ENCODE measurements around the gene OSBPL5.

Gene OSBPL5

DNA sequence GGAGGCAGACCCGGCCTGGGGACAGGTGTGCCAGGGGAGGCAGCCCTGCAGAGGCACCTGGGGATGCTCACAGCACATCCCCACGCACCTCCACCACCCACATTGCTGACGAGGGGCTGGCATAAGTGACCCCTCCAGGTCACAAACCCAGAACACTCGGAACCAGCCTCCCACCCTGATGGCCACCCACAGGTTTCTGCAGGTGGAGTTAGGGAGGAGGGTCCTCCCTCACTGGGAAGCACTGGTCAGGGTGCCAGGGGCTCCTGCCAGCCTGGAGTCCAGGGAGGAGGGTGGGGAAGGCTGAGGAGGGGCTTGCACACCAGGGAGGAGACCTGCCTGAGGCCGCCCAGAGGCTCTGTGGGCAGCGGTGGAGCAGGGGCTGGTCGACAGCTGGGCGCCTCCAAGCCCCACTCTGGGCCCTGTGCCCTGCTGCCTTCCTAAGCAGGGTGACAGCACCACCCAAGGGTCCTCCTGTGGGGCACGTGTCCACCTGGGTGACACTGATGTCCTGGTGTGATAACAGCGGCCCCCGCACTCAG lies 56.9 kb downstream of the OSBPL5 start:
- TF ChIP-seq CEBPB (IDR thresholded peaks at IDR 0.05): no peak
- no peak for TF ChIP-seq EP300 (IDR thresholded peaks at IDR 0.05; ENCODE audit: borderline replicate concordance)
- TF ChIP-seq USF1 (IDR thresholded peaks at IDR 0.05): no peak
- TF ChIP-seq TAF1 (IDR thresholded peaks at IDR 0.05; ENCODE audit: low read depth): no peak
- no peak for TF ChIP-seq NFIC (IDR thresholded peaks at IDR 0.05)
- TF ChIP-seq YY1 (IDR thresholded peaks at IDR 0.05; ENCODE audit: low read depth): no peak
- no peak for TF ChIP-seq RAD21 (IDR thresholded peaks at IDR 0.05; ENCODE audit: low read depth)
- TF ChIP-seq EGR1 (IDR thresholded peaks at IDR 0.05): no peak

DNA sequence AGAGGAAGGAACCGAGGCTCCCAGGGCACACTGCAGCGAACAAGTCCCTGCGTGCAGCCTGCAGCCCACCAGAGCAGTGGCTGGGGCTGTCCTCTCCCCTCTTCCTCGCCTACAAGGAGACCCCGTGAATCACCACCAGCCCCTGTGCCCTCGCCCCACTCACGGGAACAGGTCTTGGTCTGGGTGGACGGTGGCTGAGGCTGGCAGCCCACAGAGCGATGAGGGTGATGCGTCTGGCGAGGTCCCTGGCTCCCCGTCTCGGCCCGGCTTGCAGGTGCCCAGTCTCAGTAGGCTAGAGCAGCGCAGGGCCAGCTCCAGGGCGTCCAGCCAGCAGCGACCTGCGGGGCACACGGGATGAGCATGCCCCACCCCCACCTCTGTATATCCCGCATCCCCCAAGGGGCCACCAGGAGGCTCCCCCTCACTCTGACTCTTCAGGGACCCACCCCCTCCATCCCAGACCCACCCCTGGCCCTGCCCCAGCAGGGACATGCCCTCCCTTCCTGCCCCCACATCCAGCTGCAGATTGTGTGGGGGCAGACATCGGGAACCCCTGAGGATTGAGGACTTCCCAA lies 57.4 kb downstream of the OSBPL5 start:
- TF ChIP-seq CREB1 (IDR thresholded peaks at IDR 0.05; ENCODE audit: low read depth) (no peak), EP300 (IDR thresholded peaks at IDR 0.05; ENCODE audit: borderline replicate concordance) (no peak), TCF12 (IDR thresholded peaks at IDR 0.05; ENCODE audit: low read depth) (no peak), USF1 (IDR thresholded peaks at IDR 0.05) (no peak), CEBPB (IDR thresholded peaks at IDR 0.05) (no peak)

DNA sequence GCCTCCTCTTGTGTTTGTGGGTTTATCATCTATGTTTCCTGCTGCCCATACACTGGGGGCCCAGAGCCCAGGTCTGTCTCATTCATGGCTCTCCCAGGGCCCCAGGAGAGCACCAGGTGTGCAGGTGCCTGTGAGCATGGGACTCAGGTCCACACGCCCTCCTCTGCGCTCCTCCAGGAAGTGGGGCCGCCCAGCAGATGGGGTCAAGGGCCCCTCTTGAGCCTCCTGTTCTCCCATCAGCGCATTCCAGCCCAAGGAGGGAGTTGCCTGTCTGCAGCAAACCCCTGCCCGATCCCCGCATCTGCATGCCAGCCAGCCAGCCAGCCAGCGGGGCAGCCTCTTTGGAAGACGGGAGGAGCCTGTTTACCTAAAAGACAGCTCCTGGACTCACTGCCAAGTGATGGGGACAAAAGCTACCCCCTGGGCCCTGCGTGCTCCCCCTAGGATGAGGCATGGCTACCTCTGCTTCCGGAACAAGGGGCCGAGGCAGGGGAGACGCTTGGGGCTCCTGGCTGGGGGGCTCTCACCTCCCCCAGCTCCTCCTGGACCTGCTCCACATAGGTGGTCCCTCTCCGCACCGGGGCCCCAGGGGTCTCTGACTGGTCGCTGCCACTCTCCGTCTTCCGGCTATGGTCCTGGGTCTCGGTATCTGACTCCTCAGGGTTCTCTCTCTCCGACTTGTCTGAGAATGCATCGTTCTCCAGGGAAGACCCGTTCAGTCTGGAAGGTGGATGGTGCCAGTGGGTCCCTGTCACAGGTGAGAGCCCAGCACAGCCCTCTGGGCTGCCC lies 58.2 kb downstream of the OSBPL5 start:
- no peak for TF ChIP-seq MAX (IDR thresholded peaks at IDR 0.05)
- no peak for TF ChIP-seq REST (IDR thresholded peaks at IDR 0.05; ENCODE audit: low read depth)
- TF ChIP-seq TAF1 (IDR thresholded peaks at IDR 0.05; ENCODE audit: low read depth): no peak
- TF ChIP-seq TCF12 (IDR thresholded peaks at IDR 0.05; ENCODE audit: low read depth): no peak
- TF ChIP-seq NFIC (IDR thresholded peaks at IDR 0.05): no peak
- no peak for TF ChIP-seq TEAD4 (IDR thresholded peaks at IDR 0.05)
- no peak for TF ChIP-seq RAD21 (IDR thresholded peaks at IDR 0.05; ENCODE audit: low read depth)
- no peak for TF ChIP-seq FOXM1 (IDR thresholded peaks at IDR 0.05; ENCODE audit: borderline replicate concordance, low read depth)
- TF ChIP-seq YY1 (IDR thresholded peaks at IDR 0.05; ENCODE audit: low read depth): no peak
- TF ChIP-seq EP300 (IDR thresholded peaks at IDR 0.05; ENCODE audit: borderline replicate concordance): no peak
- TF ChIP-seq CREB1 (IDR thresholded peaks at IDR 0.05; ENCODE audit: low read depth): no peak
- no peak for TF ChIP-seq ZBTB7A (IDR thresholded peaks at IDR 0.05; ENCODE audit: low read depth)
- TF ChIP-seq EGR1 (IDR thresholded peaks at IDR 0.05): no peak

DNA sequence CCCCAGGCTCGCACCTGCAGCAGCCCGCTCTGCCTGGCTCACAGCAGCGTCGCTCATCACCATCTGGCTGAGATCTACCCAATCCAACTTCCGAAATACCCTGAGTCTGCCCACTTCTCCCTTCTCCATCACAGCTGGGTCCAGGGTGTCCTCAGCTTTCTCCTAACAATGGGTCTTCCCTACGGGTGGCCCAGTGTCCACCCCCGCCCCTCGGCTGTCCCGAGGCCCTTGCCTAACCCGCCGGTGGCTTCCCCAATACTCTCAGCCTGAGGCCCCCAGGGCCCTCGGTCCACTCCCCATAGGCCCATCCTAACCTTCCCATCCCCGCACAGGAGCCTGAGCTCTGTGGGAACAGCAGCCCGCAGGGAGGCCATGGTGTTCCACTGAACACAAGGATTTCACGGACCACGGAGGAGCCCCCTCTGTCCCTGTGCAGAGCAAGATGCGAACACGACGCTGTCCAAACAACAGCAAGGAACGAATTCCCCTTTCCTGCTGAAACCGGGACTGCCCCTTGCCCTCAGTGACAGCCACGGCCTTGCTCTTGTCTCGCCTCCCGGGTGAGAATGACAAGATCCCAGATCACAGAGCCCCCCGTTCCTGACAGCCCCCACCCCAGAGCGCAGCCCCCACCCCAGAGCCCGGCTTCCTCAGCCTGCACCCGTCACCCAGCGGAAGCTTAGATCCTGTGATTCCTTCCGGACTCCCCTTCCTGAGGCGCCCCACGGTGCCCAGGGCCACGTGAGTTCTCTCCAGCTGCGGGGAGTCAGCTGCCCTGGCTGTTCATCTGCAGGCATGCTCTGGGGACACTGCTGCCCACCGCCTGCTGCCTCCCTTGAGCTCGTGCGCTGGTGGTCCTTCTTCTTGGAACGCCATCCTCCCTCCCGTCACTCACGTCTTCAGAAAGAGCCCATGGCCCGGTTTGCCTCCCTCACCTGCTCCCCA lies 59.0 kb downstream of the OSBPL5 start:
- no peak for TF ChIP-seq YY1 (IDR thresholded peaks at IDR 0.05; ENCODE audit: low read depth)
- no peak for TF ChIP-seq FOXM1 (IDR thresholded peaks at IDR 0.05; ENCODE audit: borderline replicate concordance, low read depth)
- no peak for TF ChIP-seq NFIC (IDR thresholded peaks at IDR 0.05)
- TF ChIP-seq TAF1 (IDR thresholded peaks at IDR 0.05; ENCODE audit: low read depth): no peak
- no peak for TF ChIP-seq EP300 (IDR thresholded peaks at IDR 0.05; ENCODE audit: borderline replicate concordance)
- TF ChIP-seq ZBTB7A (IDR thresholded peaks at IDR 0.05; ENCODE audit: low read depth): no peak
- no peak for TF ChIP-seq CREB1 (IDR thresholded peaks at IDR 0.05; ENCODE audit: low read depth)
- TF ChIP-seq TEAD4 (IDR thresholded peaks at IDR 0.05): no peak
- TF ChIP-seq TCF12 (IDR thresholded peaks at IDR 0.05; ENCODE audit: low read depth): no peak
- no peak for TF ChIP-seq CEBPB (IDR thresholded peaks at IDR 0.05)
- no peak for TF ChIP-seq USF1 (IDR thresholded peaks at IDR 0.05)
- no peak for TF ChIP-seq EGR1 (IDR thresholded peaks at IDR 0.05)
- TF ChIP-seq MAX (IDR thresholded peaks at IDR 0.05): no peak
- no peak for TF ChIP-seq REST (IDR thresholded peaks at IDR 0.05; ENCODE audit: low read depth)
- TF ChIP-seq RAD21 (IDR thresholded peaks at IDR 0.05; ENCODE audit: low read depth): no peak

All from Ishikawa (cell line).